OCI-LY7 (cell line): ENCODE measurements around the gene SP7. TPM values are rescaled to one million over a fixed set of nuclear protein-coding genes. Genes with fewer than 3 reads are reported as not detected.

Experiments used
- BruUV-seq: library from RNA; stranded (reverse); fragments of 400-500 nt; replicated peaks from 2 replicates; lab custom pipeline; 2021; lab: Mats Ljungman, UMichigan
- CTCF ChIA-PET: fragments of 300-600 bp; sonication (Branson Sonifier 250); formaldehyde crosslinking; loops from one replicate; lab custom pipeline; 2022; ENCODE audit warnings: antibody characterized with exemption; ENCODE audit not compliant: unreplicated experiment; lab: Charles Lee
- POLR2A ChIA-PET: fragments of 300-600 bp; sonication (Branson Sonifier 250); formaldehyde crosslinking; loops from one replicate; lab custom pipeline; 2022; ENCODE audit warnings: antibody characterized with exemption; lab: Charles Lee
- DNase-seq: peaks from one replicate; pipeline ENCODE4 v3.0.0-alpha.2; 2015; ENCODE audit warnings: low spot score
- H2AFZ ChIP-seq: fragments of 200-600 bp; sonication (generic), shearing (Covaris generic); 2 replicates; pipeline ENCODE4 v1.6.1; 2014; ENCODE audit warnings: mild to moderate bottlenecking, antibody characterized with exemption, low read length, moderate library complexity
- H3K27ac ChIP-seq: fragments of 200-600 bp; sonication (generic); 2 replicates; pipeline ENCODE4 v1.5.1; 2014; ENCODE audit warnings: mixed run types, low read depth, mild to moderate bottlenecking, moderate library complexity, low read length, inconsistent platforms; ENCODE audit not compliant: poor library complexity, severe bottlenecking
- H3K36me3 ChIP-seq: fragments of 200-600 bp; sonication (generic); 2 replicates; pipeline ENCODE4 v1.6.1; 2014; ENCODE audit warnings: mild to moderate bottlenecking, antibody characterized with exemption, low read length, moderate library complexity, mixed read lengths; ENCODE audit not compliant: insufficient read depth
- H3K4me1 ChIP-seq: fragments of 200-600 bp; sonication (generic); 2 replicates; pipeline ENCODE4 v1.5.1; 2014; ENCODE audit warnings: mild to moderate bottlenecking, low read length; ENCODE audit not compliant: insufficient read depth, poor library complexity, severe bottlenecking
- H3K4me2 ChIP-seq: fragments of 200-600 bp; sonication (generic); 2 replicates; pipeline ENCODE4 v1.6.1; 2014; ENCODE audit warnings: mild to moderate bottlenecking, low read length
- H3K4me3 ChIP-seq: fragments of 200-600 bp; sonication (generic); 2 replicates; pipeline ENCODE4 v1.5.1; 2014; ENCODE audit warnings: mild to moderate bottlenecking, low read depth, low read length; ENCODE audit not compliant: poor library complexity, severe bottlenecking
- H3K79me2 ChIP-seq: fragments of 200-600 bp; sonication (generic); 2 replicates; pipeline ENCODE4 v1.6.1; 2016; ENCODE audit warnings: low read depth, mild to moderate bottlenecking, low read length, moderate library complexity, mixed read lengths; ENCODE audit not compliant: insufficient read depth
- H3K9me2 ChIP-seq: fragments of 200-600 bp; sonication (generic); 2 replicates; pipeline ENCODE4 v1.6.1; 2016; ENCODE audit warnings: mild to moderate bottlenecking, low read length, mixed read lengths; ENCODE audit not compliant: insufficient read depth
- H3K9me3 ChIP-seq: fragments of 200-600 bp; sonication (generic); 2 replicates; pipeline ENCODE4 v1.6.1; 2014; ENCODE audit warnings: mild to moderate bottlenecking, mixed run types, low read length, mixed read lengths
- H4K20me1 ChIP-seq: fragments of 200-600 bp; sonication (generic); 2 replicates; pipeline ENCODE4 v1.6.1; 2014; ENCODE audit warnings: mild to moderate bottlenecking, antibody characterized with exemption, low read length, moderate library complexity, mixed read lengths; ENCODE audit not compliant: insufficient read depth
- EZH2phosphoT487 ChIP-seq: fragments of 200-600 bp; sonication (generic); IDR thresholded peaks from 2 replicates; pipeline ENCODE4 v1.6.1; 2018; ENCODE audit warnings: low read depth, borderline replicate concordance, mild to moderate bottlenecking, mixed run types, antibody characterized with exemption, low read length, moderate library complexity, mixed read lengths
- intact Hi-C: fragments of 100-400 bp; cut with micrococcal nuclease; formaldehyde crosslinking; loops from one replicate; pipeline ENCODE4 v1.10.0; 2022; ENCODE audit not compliant: unreplicated experiment
- total RNA-seq, 2 experiments: library from RNA; depleted of rRNA in 1 of 2; stranded (reverse); fragments of >200 nt in 1 of 2; shearing (Covaris generic) in 1 of 2; gene quantifications; 2 replicates each; pipeline ENCODE4 v1.2.3, GENCODE V29; 2014 to 2022
- TF ChIP-seq, protein P1 (sequence below): fragments of 200-600 bp; sonication (generic); conservative IDR thresholded peaks from 2 replicates; pipeline ENCODE4 v1.5.1; 2014; ENCODE audit warnings: mild to moderate bottlenecking, antibody characterized with exemption, low read length, moderate library complexity, mixed read lengths

Gene SP7
- total RNA-seq, 2 experiments from 2014 or later: 0.16 to 0.27 TPM

DNA sequence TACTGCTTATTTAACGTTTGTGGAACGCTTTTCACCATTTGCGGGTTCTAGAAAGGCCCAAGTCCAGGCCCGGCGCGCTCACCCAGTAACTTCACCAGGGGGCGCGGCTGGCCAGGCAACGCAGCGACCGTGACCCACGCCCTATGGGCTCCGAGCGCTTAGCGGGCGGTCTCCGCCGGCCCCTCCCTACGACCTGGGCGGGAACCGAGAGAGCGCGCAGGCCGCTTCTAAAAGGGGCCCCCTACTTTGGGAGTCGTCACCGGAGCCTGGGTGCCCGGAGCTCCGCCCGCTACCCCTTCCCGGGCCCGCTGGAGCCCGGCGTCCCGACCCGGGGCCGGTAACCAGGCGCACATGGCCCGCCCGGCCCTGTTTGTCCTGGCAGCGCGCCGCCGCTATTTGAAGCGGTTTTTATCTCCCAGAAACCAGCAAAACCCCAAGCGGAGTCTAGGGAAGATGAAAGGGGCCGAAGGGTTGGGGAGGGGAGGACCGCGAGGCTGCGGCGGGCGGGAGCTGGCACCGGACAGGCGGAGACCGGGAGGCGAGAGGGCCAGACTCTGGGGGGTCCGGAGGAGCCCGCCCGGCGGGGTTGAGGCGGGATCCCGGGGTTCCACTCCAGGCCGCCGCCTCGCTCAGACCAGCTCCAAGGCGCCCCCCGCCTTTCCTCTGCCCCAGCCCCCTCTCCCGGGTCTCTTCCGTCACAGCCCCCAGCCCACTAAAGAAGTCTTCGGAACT, 11.2 kb downstream of the SP7 start:
- peak overlapping the region; percentile 82 for H3K27ac ChIP-seq
- H3K9me3 ChIP-seq: no peaks in the 10 kb centered on the region
- peaks cover 10% of the 10 kb centered on the region; the same call in 1 of the 2 replicates for H3K79me2 ChIP-seq
- CTCF ChIA-PET: interaction anchor here (0.6 to 5.7 kb wide), 4 partner anchors 20 to 184 kb away, joined by 3 to 43 read pairs (median 6); partner anchors contain the start of genes SP1 and TARBP2
- intact Hi-C loops: loop anchor here (1.0 to 5.0 kb wide), 6 partner anchors 20 to 352 kb away; partner anchors contain the start of genes ATP5MC2 and TARBP2
- peak overlapping the region; percentile 82 for H2AFZ ChIP-seq
- POLR2A ChIA-PET: interaction anchor here (1.1 to 5.8 kb wide), 6 partner anchors 14 to 175 kb away, joined by 3 to 30 read pairs (median 6); partner anchors contain the start of genes MAP3K12, SP1 and TARBP2
- peak; percentile 92 for DNase-seq
- peak overlapping the region; percentile 70 for H3K4me3 ChIP-seq
- H3K36me3 ChIP-seq: peaks cover 5% of the 10 kb centered on the region; the same call in 1 of the 2 replicates
- peak overlapping the region; percentile 86 for H3K4me2 ChIP-seq
- BruUV-seq: no TSS peak
- peaks cover 42% of the 10 kb centered on the region for H3K4me1 ChIP-seq
- no peaks in the 10 kb centered on the region for H3K9me2 ChIP-seq
- TF ChIP-seq, protein P1, sequence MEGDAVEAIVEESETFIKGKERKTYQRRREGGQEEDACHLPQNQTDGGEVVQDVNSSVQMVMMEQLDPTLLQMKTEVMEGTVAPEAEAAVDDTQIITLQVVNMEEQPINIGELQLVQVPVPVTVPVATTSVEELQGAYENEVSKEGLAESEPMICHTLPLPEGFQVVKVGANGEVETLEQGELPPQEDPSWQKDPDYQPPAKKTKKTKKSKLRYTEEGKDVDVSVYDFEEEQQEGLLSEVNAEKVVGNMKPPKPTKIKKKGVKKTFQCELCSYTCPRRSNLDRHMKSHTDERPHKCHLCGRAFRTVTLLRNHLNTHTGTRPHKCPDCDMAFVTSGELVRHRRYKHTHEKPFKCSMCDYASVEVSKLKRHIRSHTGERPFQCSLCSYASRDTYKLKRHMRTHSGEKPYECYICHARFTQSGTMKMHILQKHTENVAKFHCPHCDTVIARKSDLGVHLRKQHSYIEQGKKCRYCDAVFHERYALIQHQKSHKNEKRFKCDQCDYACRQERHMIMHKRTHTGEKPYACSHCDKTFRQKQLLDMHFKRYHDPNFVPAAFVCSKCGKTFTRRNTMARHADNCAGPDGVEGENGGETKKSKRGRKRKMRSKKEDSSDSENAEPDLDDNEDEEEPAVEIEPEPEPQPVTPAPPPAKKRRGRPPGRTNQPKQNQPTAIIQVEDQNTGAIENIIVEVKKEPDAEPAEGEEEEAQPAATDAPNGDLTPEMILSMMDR: peak; percentile 83
- TF ChIP-seq EZH2phosphoT487: no peak
- H4K20me1 ChIP-seq: no peaks in the 10 kb centered on the region

GRCh38 chr12:53324113-53324778, 11.9 kb downstream of the SP7 start:
- TF ChIP-seq EZH2phosphoT487: no peak
- TF ChIP-seq, protein P1: no peak
- Histone ChIP-seq H3K27ac (peak overlapping the region; percentile 82), H3K4me1 (peaks cover 42% of the 10 kb centered on the region), H3K4me2 (peak overlapping the region; percentile 86), H3K4me3 (peak overlapping the region; percentile 70), H3K79me2 (peaks cover 11% of the 10 kb centered on the region; the same call in 1 of the 2 replicates), H2AFZ (peak overlapping the region; percentile 82), H3K9me3 (no peaks in the 10 kb centered on the region), H3K36me3 (peaks cover 9% of the 10 kb centered on the region), H4K20me1 (no peaks in the 10 kb centered on the region), H3K9me2 (no peaks in the 10 kb centered on the region)
- POLR2A ChIA-PET: interaction anchor here (0.6 to 5.8 kb wide), 19 partner anchors 10 to 296 kb away, joined by 3 to 30 read pairs (median 4); partner anchors contain the start of genes ITGB7, MAP3K12, MYG1 and SP1
- peak; percentile 82 for DNase-seq
- intact Hi-C loops: loop anchor here (1.0 to 5.0 kb wide), 6 partner anchors 21 to 353 kb away; partner anchors contain the start of genes ATP5MC2 and TARBP2
- CTCF ChIA-PET: interaction anchor here (0.5 to 5.7 kb wide), 8 partner anchors 21 to 177 kb away, joined by 3 to 43 read pairs (median 4); partner anchors contain the start of genes PRR13 and TARBP2
- BruUV-seq: TSS peak; percentile 63
